Measurements from ENCODE around the gene KCNQ1OT1.

Gene KCNQ1OT1

DNA sequence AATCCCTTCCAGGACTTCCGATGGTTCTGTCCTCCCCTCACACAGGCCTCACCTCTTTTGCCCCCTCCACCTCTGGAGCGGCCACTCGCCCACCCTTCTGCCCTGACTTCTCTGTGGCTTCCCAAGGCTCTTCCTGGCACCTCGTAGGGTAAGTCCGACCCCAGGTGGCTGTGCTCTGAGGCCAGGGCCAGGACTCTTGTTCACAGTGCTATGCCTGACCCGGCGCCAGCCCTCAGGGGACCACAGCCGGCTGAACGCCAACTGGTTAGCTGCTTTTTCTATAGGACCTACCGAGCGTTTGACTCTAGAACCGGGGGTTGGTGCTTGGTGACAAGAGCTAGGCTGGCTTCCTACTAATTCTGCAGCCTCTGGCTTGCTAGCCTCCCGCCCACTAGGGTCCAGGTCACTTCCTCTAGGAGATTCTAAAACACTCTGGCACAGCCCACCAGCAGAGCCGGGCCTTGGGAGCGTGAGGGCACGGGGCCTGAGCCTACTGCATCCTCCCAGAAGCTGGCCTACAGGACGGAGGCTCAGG lies 28.4 kb upstream of the KCNQ1OT1 start:
- TF ChIP-seq ZFP3 (CRISPR knock-in tag; IDR thresholded peaks at IDR 0.05) (no peak), ZNF70 (CRISPR knock-in tag; IDR thresholded peaks at IDR 0.05) (no peak), PPARA (CRISPR knock-in tag; IDR thresholded peaks at IDR 0.05; ENCODE audit: borderline replicate concordance) (no peak), CSDC2 (CRISPR knock-in tag; IDR thresholded peaks at IDR 0.05) (no peak), ZFP30 (CRISPR knock-in tag; IDR thresholded peaks at IDR 0.05) (no peak), ZNF8 (CRISPR knock-in tag; IDR thresholded peaks at IDR 0.05) (no peak), BACH2 (CRISPR knock-in tag; IDR thresholded peaks at IDR 0.05; ENCODE audit: borderline replicate concordance) (no peak), SNAI2 (CRISPR knock-in tag; IDR thresholded peaks at IDR 0.05) (no peak), ISL1 (CRISPR knock-in tag; IDR thresholded peaks at IDR 0.05) (no peak), ESRRG (CRISPR knock-in tag; IDR thresholded peaks at IDR 0.05) (no peak), TCF4 (CRISPR knock-in tag; IDR thresholded peaks at IDR 0.05; ENCODE audit: borderline replicate concordance) (no peak), OSR1 (CRISPR knock-in tag; IDR thresholded peaks at IDR 0.05) (no peak)
- TF ChIP-seq, protein P1, sequence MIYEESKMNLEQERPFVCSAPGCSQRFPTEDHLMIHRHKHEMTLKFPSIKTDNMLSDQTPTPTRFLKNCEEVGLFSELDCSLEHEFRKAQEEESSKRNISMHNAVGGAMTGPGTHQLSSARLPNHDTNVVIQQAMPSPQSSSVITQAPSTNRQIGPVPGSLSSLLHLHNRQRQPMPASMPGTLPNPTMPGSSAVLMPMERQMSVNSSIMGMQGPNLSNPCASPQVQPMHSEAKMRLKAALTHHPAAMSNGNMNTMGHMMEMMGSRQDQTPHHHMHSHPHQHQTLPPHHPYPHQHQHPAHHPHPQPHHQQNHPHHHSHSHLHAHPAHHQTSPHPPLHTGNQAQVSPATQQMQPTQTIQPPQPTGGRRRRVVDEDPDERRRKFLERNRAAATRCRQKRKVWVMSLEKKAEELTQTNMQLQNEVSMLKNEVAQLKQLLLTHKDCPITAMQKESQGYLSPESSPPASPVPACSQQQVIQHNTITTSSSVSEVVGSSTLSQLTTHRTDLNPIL (CRISPR knock-in tag; IDR thresholded peaks at IDR 0.05; ENCODE audit: low read depth), result no peak
- TF ChIP-seq, protein P2, sequence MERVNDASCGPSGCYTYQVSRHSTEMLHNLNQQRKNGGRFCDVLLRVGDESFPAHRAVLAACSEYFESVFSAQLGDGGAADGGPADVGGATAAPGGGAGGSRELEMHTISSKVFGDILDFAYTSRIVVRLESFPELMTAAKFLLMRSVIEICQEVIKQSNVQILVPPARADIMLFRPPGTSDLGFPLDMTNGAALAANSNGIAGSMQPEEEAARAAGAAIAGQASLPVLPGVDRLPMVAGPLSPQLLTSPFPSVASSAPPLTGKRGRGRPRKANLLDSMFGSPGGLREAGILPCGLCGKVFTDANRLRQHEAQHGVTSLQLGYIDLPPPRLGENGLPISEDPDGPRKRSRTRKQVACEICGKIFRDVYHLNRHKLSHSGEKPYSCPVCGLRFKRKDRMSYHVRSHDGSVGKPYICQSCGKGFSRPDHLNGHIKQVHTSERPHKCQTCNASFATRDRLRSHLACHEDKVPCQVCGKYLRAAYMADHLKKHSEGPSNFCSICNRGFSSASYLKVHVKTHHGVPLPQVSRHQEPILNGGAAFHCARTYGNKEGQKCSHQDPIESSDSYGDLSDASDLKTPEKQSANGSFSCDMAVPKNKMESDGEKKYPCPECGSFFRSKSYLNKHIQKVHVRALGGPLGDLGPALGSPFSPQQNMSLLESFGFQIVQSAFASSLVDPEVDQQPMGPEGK (CRISPR knock-in tag; IDR thresholded peaks at IDR 0.05; ENCODE audit: borderline replicate concordance), result no peak
- TF ChIP-seq, protein P3, sequence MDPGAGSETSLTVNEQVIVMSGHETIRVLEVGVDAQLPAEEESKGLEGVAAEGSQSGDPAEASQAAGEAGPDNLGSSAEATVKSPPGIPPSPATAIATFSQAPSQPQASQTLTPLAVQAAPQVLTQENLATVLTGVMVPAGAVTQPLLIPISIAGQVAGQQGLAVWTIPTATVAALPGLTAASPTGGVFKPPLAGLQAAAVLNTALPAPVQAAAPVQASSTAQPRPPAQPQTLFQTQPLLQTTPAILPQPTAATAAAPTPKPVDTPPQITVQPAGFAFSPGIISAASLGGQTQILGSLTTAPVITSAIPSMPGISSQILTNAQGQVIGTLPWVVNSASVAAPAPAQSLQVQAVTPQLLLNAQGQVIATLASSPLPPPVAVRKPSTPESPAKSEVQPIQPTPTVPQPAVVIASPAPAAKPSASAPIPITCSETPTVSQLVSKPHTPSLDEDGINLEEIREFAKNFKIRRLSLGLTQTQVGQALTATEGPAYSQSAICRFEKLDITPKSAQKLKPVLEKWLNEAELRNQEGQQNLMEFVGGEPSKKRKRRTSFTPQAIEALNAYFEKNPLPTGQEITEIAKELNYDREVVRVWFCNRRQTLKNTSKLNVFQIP (CRISPR knock-in tag; IDR thresholded peaks at IDR 0.05; ENCODE audit: borderline replicate concordance, low read depth), result no peak
- TF ChIP-seq, protein P4, sequence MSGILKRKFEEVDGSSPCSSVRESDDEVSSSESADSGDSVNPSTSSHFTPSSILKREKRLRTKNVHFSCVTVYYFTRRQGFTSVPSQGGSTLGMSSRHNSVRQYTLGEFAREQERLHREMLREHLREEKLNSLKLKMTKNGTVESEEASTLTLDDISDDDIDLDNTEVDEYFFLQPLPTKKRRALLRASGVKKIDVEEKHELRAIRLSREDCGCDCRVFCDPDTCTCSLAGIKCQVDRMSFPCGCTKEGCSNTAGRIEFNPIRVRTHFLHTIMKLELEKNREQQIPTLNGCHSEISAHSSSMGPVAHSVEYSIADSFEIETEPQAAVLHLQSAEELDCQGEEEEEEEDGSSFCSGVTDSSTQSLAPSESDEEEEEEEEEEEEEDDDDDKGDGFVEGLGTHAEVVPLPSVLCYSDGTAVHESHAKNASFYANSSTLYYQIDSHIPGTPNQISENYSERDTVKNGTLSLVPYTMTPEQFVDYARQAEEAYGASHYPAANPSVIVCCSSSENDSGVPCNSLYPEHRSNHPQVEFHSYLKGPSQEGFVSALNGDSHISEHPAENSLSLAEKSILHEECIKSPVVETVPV (CRISPR knock-in tag; IDR thresholded peaks at IDR 0.05), result no peak
- ATAC-seq, result no peak

DNA sequence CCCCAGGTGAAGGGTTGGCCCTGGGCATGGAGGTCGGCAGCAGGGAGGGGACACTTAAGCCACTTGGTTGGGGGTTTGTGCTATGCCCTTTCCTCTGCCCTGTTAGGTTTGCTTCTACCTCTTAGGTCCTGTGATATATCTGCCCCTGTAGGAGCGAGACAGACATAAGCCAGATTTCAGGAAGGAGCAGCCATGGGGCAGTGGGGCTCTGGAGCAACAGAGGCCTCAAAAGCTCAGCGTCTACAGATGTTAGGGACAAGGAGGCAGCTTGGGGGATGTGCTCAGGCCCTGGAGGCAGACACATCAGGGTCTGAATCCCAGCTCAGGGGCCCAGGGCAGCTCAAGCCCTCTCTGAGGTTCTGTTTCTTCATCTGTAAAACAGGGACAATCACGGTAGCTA lies 27.2 kb upstream of the KCNQ1OT1 start:
- TF ChIP-seq ESRRG (CRISPR knock-in tag; IDR thresholded peaks at IDR 0.05), result no peak
- no peak for TF ChIP-seq ZC3H10 (CRISPR knock-in tag; IDR thresholded peaks at IDR 0.05)

DNA sequence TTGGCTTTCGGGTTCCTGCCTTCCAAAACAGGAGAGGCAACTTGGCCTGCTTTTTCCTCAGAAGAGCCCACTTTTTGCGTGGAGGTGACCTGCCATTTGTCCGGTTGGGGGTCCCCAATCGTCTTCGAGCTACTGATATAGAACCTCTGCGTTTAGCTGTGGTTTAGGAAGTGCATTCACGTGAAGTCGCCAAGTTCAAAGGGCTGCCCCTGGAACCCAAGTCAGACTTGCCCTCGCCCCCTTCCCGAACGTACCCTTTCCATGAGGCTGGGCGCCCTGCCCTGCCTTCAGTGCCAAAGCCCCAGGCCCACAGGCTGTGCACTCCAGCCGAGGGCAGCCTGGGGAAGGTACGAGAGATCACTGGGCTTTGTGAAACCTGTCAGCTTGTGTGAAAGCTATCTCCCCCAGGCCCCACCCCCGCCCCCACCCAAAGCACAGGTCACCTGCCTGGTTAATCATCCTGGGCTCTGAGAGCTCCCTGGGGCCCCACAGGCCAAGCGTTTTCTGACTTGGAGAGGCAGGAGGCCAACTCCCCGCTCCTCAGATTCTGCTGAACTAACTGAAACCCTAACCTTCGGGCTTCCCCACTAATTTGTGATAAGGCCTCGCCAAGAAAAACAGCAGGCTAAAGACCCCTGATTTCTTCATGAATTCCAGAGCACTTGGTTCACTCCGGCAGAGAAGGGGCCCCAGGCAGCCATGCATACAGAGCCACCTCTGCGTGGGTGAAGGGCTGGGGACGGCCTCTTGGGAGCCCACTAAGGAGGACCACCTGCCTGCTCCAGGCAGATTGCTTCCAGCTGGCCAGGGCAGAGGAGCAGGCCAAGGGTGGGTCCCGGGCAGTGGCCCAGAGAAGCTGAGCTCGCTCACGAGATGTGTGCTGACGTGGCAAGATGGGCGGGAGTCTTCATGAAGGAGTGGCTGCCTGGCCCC lies 25.8 kb upstream of the KCNQ1OT1 start:
- no peak for ATAC-seq
- TF ChIP-seq CSDC2 (CRISPR knock-in tag; IDR thresholded peaks at IDR 0.05), result no peak
- TF ChIP-seq, protein P4 (CRISPR knock-in tag; IDR thresholded peaks at IDR 0.05), result no peak
- no peak for TF ChIP-seq BACH2 (CRISPR knock-in tag; IDR thresholded peaks at IDR 0.05; ENCODE audit: borderline replicate concordance)
- TF ChIP-seq ARNTL (CRISPR knock-in tag; IDR thresholded peaks at IDR 0.05; ENCODE audit: borderline replicate concordance, low read depth), result no peak
- TF ChIP-seq, protein P1 (CRISPR knock-in tag; IDR thresholded peaks at IDR 0.05; ENCODE audit: low read depth), result no peak
- TF ChIP-seq ZNF70 (CRISPR knock-in tag; IDR thresholded peaks at IDR 0.05), result no peak
- TF ChIP-seq ZFP3 (CRISPR knock-in tag; IDR thresholded peaks at IDR 0.05), result no peak
- no peak for TF ChIP-seq TCF4 (CRISPR knock-in tag; IDR thresholded peaks at IDR 0.05; ENCODE audit: borderline replicate concordance)
- TF ChIP-seq ZC3H10 (CRISPR knock-in tag; IDR thresholded peaks at IDR 0.05), result no peak
- no peak for TF ChIP-seq ISL1 (CRISPR knock-in tag; IDR thresholded peaks at IDR 0.05)
- TF ChIP-seq ZNF8 (CRISPR knock-in tag; IDR thresholded peaks at IDR 0.05), result no peak
- TF ChIP-seq, protein P2 (CRISPR knock-in tag; IDR thresholded peaks at IDR 0.05; ENCODE audit: borderline replicate concordance), result no peak
- no peak for TF ChIP-seq PPARA (CRISPR knock-in tag; IDR thresholded peaks at IDR 0.05; ENCODE audit: borderline replicate concordance)
- TF ChIP-seq, protein P5, sequence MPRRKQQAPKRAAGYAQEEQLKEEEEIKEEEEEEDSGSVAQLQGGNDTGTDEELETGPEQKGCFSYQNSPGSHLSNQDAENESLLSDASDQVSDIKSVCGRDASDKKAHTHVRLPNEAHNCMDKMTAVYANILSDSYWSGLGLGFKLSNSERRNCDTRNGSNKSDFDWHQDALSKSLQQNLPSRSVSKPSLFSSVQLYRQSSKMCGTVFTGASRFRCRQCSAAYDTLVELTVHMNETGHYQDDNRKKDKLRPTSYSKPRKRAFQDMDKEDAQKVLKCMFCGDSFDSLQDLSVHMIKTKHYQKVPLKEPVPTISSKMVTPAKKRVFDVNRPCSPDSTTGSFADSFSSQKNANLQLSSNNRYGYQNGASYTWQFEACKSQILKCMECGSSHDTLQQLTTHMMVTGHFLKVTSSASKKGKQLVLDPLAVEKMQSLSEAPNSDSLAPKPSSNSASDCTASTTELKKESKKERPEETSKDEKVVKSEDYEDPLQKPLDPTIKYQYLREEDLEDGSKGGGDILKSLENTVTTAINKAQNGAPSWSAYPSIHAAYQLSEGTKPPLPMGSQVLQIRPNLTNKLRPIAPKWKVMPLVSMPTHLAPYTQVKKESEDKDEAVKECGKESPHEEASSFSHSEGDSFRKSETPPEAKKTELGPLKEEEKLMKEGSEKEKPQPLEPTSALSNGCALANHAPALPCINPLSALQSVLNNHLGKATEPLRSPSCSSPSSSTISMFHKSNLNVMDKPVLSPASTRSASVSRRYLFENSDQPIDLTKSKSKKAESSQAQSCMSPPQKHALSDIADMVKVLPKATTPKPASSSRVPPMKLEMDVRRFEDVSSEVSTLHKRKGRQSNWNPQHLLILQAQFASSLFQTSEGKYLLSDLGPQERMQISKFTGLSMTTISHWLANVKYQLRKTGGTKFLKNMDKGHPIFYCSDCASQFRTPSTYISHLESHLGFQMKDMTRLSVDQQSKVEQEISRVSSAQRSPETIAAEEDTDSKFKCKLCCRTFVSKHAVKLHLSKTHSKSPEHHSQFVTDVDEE (CRISPR knock-in tag; IDR thresholded peaks at IDR 0.05), result no peak
- TF ChIP-seq ZFP30 (CRISPR knock-in tag; IDR thresholded peaks at IDR 0.05), result no peak
- TF ChIP-seq RARB (CRISPR knock-in tag; IDR thresholded peaks at IDR 0.05), result no peak

More for the DNA sequence above, 27.2 kb upstream of the KCNQ1OT1 start:
- ATAC-seq, result no peak
